Panc1 (cell line): ENCODE data around the gene IPP. TPM values are rescaled to one million over a fixed set of nuclear protein-coding genes. Genes with fewer than 3 reads are reported as not detected.

Source experiments
- total RNA-seq: library from RNA; stranded (reverse); gene quantifications from one replicate; pipeline ENCODE4 v1.2.1, GENCODE V29; 2021; ENCODE audit not compliant: unreplicated experiment

The IPP gene
- total RNA-seq, 1 experiment from 2014 or later = 28.8 TPM

Other genes starting within 250 kb of the IPP start
- gene PRDX1, start 228.8 kb downstream of the IPP start, total RNA-seq = 719 TPM
- gene AKR1A1, start 199.8 kb downstream of the IPP start, total RNA-seq = 142 TPM
- 193 TPM for gene NASP, start 166.6 kb downstream of the IPP start, total RNA-seq
- 2.2 TPM for gene CCDC17, start 126.6 kb downstream of the IPP start, total RNA-seq
- gene GPBP1L1, start 64.1 kb downstream of the IPP start, total RNA-seq = 130 TPM
- 19.1 TPM for gene TMEM69, start 62.5 kb downstream of the IPP start, total RNA-seq
- 77.0 TPM for gene MAST2, start 53.0 kb upstream of the IPP start, total RNA-seq